ENCODE measurements around the gene FBXL7.

The FBXL7 gene

GRCh38 chr5:15611008-15611407 is 111.0 kb downstream of the FBXL7 start:
- no peak for DNase-seq

DNA sequence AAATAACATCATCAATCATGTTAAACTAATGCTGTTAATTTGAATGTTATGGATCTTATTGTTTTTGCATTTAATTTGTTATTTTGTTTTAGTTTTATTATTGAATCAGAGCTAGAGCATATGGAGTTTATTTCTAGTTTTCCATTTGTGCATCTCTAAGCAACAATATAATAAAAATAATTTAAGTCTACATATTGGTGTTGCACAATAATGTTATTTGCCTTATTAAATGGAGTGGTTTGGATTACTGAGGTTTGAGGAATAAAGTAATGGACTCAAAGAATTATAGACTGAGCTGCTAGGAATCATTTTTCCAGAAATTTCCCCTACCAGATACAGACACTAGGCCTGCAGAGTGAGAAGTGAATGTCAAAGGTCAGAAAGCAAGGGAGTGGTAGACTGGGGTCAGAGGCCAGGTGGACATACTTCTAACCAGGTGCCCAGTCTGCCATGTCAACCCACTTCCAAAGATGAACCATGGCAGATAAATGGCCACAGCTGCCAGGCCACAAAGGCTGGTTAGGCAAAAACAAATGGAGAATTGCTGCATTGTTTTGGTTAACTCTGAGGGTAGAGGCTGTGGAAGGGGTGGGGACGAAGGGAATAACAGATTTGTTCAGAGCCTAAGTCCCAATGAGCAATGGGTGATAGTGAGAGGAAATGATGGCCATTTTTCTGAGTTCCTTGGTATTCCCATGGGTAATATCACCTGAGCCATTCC is 113.1 kb downstream of the FBXL7 start:
- DNase-seq = peak in 1 of 56 donors; percentile 6

GRCh38 chr5:15614679-15615078 is 114.7 kb downstream of the FBXL7 start:
- DNase-seq = no peak

DNA sequence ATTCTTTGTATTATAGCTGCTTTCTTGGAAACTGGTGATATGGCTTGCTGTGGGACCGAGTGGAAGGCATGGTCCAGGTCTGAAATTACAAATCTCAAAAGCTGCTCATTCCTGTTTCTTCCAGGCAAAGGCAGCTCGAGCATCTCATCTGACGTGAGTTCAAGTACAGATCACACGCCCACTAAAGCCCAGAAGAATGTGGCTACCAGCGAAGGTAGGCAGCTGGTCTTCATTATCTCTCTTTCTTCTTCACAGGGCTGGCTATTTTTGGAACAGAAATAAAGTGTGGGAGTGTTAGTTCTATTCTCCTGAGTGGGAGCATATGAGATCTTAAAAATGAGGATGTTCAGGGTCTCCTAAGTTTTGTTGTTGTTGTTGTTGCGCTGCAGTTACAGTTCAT is 115.9 kb downstream of the FBXL7 start:
- DNase-seq = no peak

DNA sequence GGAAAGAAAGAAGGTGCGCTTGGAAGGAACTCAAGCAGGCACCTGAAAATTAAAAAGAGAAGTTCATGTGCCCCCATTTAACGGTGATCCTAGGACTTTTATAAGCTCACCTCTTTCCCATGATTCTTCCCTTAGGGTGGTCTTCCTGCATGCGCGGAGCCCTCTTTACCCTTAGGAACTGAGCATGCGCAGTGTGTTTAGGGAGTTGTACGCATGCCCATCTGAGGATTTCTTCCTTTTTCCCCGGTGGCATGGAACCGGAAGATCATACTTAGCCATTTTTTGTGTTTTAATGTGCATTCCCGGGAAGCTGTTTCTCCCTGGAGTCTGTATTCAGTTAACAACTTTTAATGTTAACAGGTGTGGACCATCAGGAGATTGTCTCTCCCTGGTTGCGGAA is 119.0 kb downstream of the FBXL7 start:
- DNase-seq = no peak

DNA sequence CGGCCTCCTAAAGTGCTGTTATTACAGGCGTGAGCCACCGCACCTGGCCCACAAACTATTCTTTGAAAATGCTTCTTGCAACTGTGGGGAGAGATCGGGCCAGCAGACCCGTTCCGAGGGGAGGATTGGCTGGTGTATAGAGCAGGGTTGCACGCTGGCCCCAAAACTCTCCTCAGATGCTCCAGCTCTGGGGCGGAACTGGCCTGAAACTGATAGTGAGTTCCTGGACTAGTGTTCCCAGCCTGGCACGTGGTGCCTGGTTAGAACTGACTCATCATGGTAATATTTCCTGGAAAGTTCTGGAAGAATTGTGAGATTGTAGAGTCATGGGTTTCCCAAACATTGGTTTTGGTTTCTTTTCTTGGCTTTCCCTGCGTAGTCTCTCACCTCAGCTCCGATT is 120.5 kb downstream of the FBXL7 start:
- DNase-seq = no peak

- DNase-seq = no peak
Measured at GRCh38 chr5:15621094-15621493, 121.1 kb downstream of the FBXL7 start.

- no peak for DNase-seq
Measured at GRCh38 chr5:15623794-15624193, 123.8 kb downstream of the FBXL7 start.

DNA sequence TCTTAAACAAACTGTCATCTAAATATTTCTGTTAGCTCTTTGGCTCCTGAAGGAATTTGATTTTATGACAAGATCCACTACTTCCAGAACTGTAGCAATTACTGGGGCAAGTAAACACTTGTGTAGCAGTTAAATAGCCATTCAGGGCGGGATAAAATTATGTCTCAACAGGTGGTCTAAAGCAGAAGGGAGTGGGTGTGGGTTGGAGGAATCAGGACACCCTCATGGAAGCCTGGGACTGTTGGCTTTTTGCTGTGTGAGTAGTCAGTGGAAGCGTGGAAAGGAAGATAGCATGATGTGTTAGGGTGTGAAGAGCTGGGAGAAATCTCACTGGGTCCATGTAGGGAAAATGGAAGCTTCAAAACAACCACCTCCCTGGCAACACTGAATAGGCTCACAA is 127.1 kb downstream of the FBXL7 start:
- DNase-seq = no peak

GRCh38 chr5:15627647-15628046 is 127.7 kb downstream of the FBXL7 start:
- no peak for DNase-seq

GRCh38 chr5:15630441-15630840 is 130.5 kb downstream of the FBXL7 start:
- DNase-seq = no peak

DNA sequence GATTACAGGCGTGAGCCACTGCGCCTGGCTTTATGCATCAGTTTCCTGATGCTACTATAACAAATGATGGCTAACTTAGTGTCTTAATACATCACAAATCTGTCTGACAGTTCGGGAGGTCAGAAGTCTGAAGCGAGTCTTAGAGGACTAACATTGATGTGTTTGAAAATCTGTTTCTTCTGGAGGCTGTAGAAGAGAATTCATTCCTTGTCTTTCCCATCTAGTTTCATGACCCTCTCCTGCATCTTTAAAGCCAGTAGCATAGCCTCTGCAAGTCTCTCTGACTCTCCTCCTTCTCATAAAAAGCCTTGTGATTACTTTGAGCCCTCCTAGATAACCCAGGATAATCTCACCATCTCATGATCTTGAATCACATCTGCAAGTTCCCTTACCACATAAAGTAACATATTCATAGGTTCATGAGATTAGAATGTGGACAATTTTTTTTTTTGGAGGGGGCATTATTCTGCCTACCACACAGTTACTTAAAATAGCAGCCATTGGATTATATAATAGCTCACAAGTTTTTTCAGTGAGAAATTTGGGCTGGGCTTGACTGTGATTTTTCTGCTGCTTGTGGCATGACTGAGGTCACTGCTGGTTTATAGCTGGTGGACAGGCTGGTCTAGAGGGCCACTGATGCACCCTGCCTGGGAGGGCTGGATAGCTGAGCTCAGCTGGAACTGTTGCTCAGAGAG is 134.8 kb downstream of the FBXL7 start:
- DNase-seq = no peak

DNA sequence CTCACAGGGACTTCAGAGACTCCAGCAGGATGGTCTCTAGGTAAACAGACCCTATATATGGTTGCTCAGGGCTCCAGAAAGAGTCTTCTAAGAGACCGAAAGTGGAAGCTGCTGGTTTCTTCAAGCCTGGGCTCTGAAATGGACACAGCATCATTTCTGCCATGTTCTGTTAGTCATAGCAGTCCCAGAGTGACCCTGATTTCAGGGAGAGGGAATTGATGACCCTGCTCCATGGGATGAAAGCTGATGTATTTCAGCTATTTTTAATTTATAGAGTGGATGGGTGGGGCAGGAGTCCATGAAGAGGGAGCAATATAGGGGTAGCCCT is 135.3 kb downstream of the FBXL7 start:
- DNase-seq = no peak

DNA sequence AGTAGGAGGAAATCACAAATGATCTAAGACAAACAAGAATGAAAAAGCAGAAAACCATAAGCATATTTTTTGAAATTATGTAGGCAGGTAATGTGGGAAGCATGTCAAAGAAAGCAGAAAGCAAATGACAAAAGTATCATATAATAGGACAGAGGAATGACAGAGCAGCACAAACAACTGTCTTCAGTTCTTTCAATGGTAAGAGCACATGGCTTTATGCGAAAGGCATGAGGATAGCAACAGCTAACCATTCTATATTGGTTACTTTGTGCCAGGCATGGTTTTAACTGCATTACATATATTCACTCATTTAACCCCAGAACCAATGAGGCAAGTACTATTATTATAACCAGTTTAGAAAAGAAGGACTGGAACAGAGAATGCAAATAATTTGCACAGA is 137.4 kb downstream of the FBXL7 start:
- no peak for DNase-seq

- no peak for DNase-seq
Measured at GRCh38 chr5:15637886-15638285, 137.9 kb downstream of the FBXL7 start.

DNA sequence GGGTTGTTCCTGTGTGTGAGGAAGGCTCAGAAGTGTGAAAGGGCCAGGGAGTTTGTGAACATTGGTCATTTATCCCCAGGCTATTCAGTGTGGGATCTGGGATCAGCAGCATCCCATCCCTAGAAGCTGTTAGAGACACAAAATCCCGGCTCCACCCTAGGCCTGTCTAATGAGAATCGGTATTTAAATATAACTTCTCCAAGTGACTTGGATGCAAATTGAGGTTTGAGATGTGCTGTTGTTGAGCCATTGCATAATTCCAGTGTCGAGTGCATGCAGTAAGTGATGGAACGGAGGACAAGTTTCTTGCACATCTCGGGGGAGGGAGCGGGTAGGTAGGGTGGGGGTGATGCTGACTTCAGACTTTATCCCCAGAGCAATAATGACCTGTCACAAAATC is 138.3 kb downstream of the FBXL7 start:
- no peak for DNase-seq

GRCh38 chr5:15639288-15639687 is 139.3 kb downstream of the FBXL7 start:
- no peak for DNase-seq

GRCh38 chr5:15640116-15640515 is 140.1 kb downstream of the FBXL7 start:
- no peak for DNase-seq

- no peak for DNase-seq
Measured at GRCh38 chr5:15643731-15644130, 143.8 kb downstream of the FBXL7 start.

DNA sequence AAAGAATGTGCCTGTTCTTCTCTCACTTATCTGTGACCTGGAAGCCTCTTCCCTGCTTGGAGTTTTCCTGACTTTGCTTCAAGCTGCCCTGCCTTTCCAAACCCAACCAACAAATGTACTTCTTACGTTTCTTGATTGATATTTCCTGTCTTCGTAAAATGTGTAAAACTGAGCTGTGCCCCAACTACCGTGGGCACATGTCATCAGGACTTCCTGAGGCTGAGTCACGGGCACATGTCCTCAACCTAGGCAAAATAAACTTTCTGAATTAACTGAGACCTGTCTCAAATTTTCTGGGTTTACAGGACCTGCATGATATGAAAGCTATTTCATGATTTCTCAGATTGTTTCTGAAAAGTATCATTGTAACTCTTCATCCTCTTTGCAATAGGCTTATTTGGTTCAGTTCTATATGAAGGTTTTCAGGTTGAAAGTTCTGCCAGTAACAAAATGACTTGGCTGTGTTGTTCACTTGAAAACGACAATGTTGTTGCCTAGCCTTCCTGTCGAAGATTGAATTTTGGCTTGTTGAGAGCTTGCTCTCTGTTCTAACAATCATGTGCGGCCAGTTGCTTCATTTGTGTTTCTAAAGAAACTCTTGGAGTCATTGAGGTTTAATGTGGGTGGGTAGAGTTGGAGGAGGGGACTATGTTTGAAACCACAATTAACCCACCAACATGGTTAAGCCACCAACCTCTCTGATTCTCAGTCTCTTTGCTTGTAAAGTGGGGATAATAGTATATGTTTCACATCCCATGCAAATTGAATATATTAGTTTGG is 145.6 kb downstream of the FBXL7 start:
- DNase-seq = no peak

GRCh38 chr5:15646371-15646770 is 146.4 kb downstream of the FBXL7 start:
- DNase-seq = no peak

DNA sequence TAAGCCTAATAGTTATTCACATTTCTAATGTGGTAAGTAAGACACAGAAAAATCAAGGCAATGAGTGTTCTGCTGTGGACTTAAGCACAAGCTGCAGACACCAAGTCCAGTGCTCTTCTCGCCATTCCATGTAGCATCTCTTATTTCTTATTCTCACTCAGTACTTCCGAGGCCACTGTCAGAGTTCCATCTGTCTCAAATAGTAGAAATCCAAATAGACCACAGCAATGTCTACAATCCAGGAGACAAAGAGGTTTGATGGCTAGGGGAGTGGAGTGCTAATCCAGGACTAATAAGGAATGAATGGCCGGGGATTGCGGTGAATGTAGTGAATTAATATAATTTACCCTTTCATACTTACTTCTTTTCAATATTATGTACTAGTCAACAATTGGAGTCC is 147.3 kb downstream of the FBXL7 start:
- no peak for DNase-seq

DNA sequence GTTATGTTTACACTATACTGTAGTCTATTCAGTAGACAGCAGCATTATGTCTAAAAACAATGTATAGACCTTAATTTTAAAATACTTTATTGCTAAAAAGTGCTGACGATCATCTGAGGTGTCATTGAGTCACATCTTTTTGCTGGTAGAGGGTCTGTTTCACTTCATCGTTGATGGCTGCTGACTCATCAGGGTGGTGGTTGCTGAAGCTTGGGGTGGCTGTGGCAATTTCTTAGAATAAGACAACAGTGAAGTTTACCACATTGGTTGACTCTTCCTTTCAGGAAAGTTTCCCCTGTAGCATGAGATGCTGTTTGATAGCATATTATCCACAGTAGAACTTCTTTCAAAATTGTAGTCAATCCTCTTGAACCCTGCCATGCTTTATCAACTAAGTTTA is 150.3 kb downstream of the FBXL7 start:
- DNase-seq = no peak

Data from amygdala (tissue), 56 donors.